Frontal cortex (tissue), 4 donors: ENCODE data around the gene CARD11. TPM values are rescaled to one million over a fixed set of nuclear protein-coding genes. Genes with fewer than 3 reads are reported as not detected.
"Not testable (repeated sequence)": the region's sequence is repeated elsewhere in the genome, so short reads cannot be mapped to it uniquely, and the experiment has no call there.

ENCODE experiments used
- DNase-seq, 2 donors: peaks; one replicate each; pipeline ENCODE4 v3.0.0; 2012; ENCODE audit warnings: low spot score in 2 of 2
- FAIRE-seq: peaks from 2 replicates; lab custom pipeline; 2012; peaks lifted over from hg19 to GRCh38; lab: Jason Lieb, UNC
- total RNA-seq: library from RNA; depleted of rRNA; stranded (reverse); fragments of >200 nt; gene quantifications from one replicate; pipeline ENCODE4 v1.2.3, GENCODE V29; 2014
- donor health status: control.
- donor health status: control.
- donor health status: control.

Gene CARD11
- total RNA-seq, 1 donor from 2014 or later: 0.41 TPM

GRCh38 chr7:3027005-3027845 lies 16.4 kb downstream of the CARD11 start:
- FAIRE-seq: no peak
- DNase-seq: no peak

DNA sequence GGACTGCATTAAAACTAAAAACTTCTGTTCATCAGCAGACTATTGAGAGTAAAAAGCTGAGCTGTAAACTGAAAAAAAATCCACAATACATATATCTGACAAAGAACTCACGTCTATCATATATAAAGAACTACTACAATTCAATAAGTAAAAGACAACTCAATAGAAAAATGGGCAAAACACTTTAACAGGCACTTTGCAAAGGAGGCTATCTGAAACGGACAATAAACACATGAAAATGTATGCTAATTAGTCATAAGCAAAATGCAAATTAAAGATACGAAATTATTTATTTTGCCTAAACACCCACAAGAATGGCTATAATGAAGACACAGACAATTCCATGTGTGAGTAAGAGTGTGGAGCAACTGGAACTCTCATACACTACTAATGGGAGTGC lies 18.1 kb downstream of the CARD11 start:
- FAIRE-seq (no peak), DNase-seq (no peak)

- no peak for FAIRE-seq
Measured at GRCh38 chr7:3021825-3022224, 21.8 kb downstream of the CARD11 start.

DNA sequence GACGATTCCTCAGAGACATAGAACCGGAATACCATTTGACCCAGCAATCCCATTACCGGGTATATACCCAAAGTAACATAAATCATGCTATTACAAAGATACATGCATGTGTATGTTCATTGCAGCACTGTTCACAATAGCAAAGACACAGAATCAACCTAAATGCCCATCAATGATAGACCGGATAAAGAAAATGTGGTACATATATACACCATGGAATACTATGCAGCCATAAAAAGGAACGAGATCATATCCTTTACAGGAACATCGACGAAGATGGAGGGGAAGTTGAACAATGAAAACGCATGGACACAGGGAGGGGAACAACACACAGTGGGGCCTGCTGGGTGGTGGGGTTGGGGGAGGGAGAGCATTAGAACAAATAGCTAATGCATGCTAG lies 22.4 kb downstream of the CARD11 start:
- not testable (repeated sequence) for FAIRE-seq, DNase-seq

More at GRCh38 chr7:3021825-3022224, 21.8 kb downstream of the CARD11 start:
- no peak for DNase-seq

DNA sequence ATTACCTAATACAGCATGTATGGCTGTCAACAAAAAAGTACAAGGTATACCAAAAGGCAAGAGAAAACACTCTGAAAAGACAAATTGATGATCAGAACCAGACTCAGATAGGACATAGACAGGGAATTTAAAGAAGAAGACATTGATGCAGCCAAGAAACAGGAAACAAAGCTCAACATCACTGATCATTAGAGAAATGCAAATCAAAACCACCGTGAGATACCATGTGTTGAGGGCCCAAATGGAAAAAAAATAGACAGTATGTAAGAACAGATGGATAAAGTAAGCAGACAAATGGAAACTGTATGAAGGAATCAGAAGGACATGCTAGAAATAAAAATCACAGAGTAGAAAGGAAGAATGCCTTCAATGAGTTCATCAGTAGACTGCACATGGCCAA lies 23.3 kb downstream of the CARD11 start:
- FAIRE-seq (no peak), DNase-seq (no peak)

DNA sequence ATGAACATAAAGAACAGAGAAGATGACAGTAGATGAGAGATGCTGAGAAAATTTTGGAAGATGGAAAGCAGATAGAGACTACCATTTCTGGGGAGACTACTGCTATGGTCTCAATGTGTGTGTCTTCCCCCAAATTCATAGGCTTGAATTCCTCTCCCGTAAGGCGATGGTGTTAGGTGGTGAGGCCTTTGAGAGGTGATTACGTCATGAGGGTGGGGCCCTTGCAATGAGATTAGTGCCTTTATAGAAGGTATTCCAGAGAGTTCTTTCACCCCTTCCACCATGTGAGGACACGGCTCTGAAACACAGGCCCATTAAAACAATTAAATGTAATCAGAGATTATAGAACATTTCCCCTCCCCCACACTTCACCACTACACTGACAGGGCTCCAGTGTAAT lies 23.9 kb downstream of the CARD11 start:
- DNase-seq (no peak), FAIRE-seq (no peak)

DNA sequence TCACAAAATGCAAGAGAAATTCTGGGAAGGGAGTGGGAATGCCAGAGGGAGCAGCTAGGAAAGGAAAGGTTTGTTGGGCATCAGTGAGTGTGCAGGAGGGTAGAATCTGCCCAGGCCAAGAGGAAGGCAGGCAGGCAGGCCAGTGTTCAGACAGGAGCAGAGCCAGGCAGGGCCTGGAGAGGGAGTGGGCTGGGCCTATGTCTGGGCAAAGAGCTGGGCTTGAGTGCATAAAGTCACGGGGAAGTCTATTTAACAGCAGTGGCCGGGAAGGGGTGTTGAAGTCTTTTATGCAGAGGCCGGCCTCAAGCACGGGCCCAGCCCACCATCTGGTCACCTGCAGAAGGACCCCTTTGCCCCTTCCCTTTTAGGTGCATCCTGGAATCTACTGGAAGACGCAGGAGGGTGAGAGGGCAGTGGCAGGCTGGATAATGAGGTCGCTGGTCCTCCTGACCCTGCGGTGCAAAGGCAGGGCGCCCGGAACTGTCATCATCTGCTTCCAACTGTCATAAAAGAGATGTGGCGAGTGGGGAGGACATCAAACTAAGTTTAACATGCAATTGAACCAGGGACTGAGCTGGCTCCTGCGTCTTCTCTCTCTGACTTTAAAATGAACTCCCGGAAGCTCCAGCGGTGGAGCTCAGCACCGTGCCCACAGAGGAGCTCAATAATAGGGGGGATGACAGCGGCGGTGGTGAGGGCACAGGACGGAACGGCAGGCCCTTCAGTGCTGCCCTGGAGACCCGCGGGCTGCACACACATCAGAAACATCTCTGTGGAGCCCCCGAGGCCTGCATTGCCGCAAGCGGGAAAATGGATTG lies 29.5 kb downstream of the CARD11 start:
- DNase-seq (no peak), FAIRE-seq (no peak)

GRCh38 chr7:3011211-3011852 lies 32.3 kb downstream of the CARD11 start:
- FAIRE-seq: no peak
- DNase-seq: no peak

DNA sequence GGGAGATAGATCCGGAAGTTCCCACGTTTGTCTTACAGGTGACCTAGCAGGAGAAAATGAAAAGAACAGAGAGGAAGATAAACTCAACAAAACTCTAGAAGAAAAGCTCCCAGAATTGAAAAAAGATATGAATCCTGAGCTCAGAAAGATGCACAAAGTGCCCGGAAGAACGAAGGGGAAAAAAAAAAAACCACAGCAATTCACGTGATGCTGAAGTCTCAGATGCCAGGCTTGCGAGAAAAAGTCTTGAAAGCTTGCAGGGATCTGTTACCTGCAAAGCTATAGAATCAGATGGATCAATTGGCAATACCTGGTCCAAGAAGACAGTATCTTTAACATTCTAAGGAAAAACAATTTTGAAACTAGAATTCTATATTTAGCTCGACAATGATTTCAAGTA lies 33.5 kb downstream of the CARD11 start:
- DNase-seq: no peak

DNA sequence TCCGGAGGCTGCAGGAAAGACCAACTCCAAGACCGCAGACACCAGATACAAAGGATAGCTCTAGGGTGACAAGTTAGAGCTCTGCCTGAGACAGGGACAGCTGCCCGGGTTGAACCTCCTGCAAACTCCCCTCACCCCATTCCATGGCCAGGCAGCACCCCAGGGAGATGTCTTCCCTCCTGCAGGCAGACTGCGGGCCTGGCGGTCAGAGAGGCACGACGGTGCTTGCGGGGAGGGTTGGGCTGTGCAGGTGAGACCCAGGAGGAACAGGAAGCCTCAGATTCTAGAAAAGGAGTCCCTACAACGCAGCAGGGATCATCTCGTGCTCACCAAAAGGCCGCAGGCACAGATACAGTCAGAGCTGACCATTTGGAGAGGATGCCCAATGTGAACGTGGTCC lies 34.6 kb downstream of the CARD11 start:
- DNase-seq: no peak
- FAIRE-seq: no peak

More for the DNA sequence above, 33.5 kb downstream of the CARD11 start:
- no peak for FAIRE-seq

- no peak for DNase-seq
- FAIRE-seq: no peak
Measured at GRCh38 chr7:3008386-3008785, 35.3 kb downstream of the CARD11 start.

DNA sequence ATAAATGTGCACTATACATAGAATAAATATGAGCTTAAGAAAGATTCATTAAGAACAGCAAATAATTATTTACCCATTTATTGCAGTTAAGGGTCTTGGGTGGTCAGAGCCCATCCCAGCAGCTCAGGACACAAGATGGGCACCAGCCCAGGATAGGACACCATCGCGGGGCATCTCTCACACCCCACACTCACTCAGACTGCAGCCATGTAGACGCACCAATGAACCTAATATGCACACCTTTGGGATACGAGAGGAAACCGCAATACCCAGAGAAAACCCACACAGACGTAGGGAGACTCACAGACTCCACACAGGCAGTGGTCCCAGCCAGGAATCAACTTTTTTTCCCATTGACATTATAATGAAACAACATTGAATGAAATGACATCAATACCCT lies 36.0 kb downstream of the CARD11 start:
- FAIRE-seq (no peak), DNase-seq (no peak)

- DNase-seq (no peak), FAIRE-seq (no peak)
Measured at GRCh38 chr7:3005257-3005656, 38.4 kb downstream of the CARD11 start.

DNA sequence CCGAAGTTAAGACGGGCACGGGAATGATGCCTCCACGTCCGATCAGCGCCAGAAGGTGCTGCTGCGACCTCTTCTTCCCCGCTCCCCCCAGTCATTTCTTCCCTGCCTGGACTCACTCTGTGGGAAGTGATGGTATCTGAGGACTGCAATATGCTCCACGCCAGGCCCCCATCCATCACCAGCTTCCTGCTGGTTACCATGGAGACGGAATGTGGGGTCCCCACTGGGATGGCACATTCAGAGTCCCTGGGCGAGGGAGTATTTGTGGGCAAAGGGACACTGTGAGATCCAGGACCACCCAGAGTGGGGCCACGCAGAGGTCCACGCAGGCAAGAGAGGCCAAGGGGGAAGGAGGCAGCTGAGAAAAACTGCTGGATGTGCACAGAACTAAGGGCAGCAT lies 39.7 kb downstream of the CARD11 start:
- DNase-seq (no peak), FAIRE-seq (no peak)

GRCh38 chr7:3002631-3003030 lies 41.0 kb downstream of the CARD11 start:
- DNase-seq (no peak), FAIRE-seq (no peak)

DNA sequence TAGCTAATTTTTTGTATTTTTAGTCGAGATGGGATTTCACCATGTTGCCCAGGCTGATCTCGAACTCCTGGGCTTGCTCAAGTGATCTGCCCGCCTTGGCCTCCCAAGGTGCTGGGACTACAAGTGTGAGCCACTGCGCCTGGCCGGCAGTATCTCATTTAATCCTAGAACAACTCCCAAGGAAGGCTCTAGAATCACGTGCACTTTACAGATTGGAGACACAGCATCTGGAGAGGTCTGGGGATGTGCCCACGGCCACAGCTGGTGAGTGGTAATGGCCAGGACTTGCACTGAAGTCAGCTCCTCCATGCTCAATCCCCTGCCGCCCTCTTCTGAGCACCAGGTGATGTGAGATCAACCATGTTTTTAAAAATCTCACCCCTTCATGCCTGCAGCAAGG lies 43.1 kb downstream of the CARD11 start:
- FAIRE-seq: no peak
- no peak for DNase-seq

DNA sequence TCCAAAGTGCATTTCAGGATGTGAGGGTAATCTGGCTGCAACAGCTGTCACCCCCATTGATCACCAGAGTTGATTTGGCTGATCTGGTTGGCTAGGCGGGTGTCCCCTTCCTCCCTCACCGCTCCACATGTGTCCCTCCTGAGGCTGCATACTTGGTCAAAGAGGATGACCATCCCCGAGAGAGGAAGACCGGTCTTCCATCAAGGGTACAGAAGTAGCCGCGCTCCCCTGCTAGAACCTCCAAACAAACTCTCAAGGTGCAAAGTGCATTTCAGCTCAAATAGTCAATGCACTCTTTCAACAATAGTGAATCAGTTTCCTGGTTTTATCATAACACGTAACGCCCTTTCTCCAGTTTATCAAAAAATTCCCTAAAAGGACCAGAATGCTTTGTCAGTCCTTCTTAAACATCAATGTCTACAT lies 44.6 kb downstream of the CARD11 start:
- DNase-seq (no peak), FAIRE-seq (no peak)

- DNase-seq (no peak), FAIRE-seq (no peak)
Measured at GRCh38 chr7:2997014-2997413, 46.7 kb downstream of the CARD11 start.

- FAIRE-seq (no peak), DNase-seq (no peak)
Measured at GRCh38 chr7:2996141-2996540, 47.5 kb downstream of the CARD11 start.

- FAIRE-seq: no peak
- DNase-seq: no peak
Measured at GRCh38 chr7:2993868-2994267, 49.8 kb downstream of the CARD11 start.

- no peak for DNase-seq
- FAIRE-seq: no peak
Measured at GRCh38 chr7:2993396-2993795, 50.3 kb downstream of the CARD11 start.
